ENCODE results near the gene ZMAT3.
"Not testable (repeated sequence)": the region's sequence is repeated elsewhere in the genome, so short reads cannot be mapped to it uniquely, and the experiment has no call there.

The ZMAT3 gene

DNA sequence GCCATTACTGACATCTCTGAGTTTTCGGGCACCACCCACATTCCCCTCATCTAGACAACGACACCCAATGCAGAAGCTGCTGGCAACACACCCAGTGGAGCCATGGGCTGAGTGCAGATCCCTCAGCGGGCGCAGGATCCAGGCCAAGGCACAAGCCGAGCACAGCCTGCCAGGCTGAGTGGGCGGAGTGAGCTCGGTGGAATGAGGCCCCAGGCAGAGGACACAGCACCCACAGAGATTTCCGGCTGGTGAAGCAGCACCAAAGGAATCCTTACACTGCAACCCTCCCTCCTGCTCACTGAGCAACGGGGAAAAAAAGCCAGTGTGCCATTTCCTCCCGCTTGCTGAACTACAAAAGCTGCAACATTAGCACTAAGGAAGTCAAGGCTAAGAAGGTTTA is 34.3 kb downstream of the ZMAT3 start:
- no peak overlapping the region for H3K27ac ChIP-seq (ENCODE audit: low read depth, low read length)

DNA sequence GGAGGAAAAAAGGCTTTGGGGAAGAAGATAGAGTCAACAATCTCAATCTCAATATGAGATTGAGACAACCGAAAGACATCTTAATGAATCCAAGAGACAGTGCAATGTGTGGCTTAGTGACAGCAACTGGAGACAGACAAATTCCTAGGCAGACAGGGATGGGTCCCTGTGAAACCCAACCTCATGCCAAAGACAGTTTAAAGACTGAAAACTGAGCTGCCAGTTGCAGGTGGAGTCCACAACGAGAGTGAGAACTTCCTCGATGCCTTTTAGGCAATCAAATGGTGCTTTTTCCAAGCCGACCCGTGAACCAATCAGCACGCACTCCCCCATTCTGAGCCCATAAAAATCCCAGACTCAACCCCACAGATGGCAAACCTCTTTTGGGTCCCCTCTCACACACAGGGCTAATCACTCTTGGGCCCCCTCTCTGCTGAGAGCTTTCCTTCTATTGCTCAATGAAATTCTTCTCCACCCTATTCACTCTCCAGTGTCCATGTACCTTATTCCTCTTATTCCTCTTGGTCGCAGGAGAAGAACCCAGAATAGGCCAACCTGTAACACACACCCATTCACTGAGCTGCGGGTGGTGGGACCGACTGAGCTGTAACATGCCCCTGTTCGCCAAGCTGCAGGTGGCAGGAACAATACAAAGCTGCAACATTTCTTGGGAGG is 34.8 kb downstream of the ZMAT3 start:
- no peak overlapping the region for H3K4me3 ChIP-seq (ENCODE audit: low read depth, low read length)
- H3K9ac ChIP-seq (ENCODE audit: low read depth, low read length), result no peak overlapping the region
- H3K9me3 ChIP-seq (ENCODE audit: control insufficient read depth, insufficient read depth, low read length), result no peaks in the 10 kb centered on the region
- H3K27ac ChIP-seq (ENCODE audit: low read depth, low read length), result no peak overlapping the region
- no peaks in the 10 kb centered on the region for H3K36me3 ChIP-seq (ENCODE audit: control insufficient read depth, insufficient read depth, low read length)
- no peaks in the 10 kb centered on the region for H3K27me3 ChIP-seq (ENCODE audit: control insufficient read depth, insufficient read depth, low read length)
- no peaks in the 10 kb centered on the region for H3K4me1 ChIP-seq (ENCODE audit: control insufficient read depth, insufficient read depth, low read length)

More for the DNA sequence above, 34.3 kb downstream of the ZMAT3 start:
- H3K36me3 ChIP-seq (ENCODE audit: control insufficient read depth, insufficient read depth, low read length), result no peaks in the 10 kb centered on the region
- H3K4me3 ChIP-seq (ENCODE audit: low read depth, low read length), result no peak overlapping the region
- H3K9me3 ChIP-seq (ENCODE audit: control insufficient read depth, insufficient read depth, low read length), result no peaks in the 10 kb centered on the region
- H3K27me3 ChIP-seq (ENCODE audit: control insufficient read depth, insufficient read depth, low read length), result no peaks in the 10 kb centered on the region
- H3K9ac ChIP-seq (ENCODE audit: low read depth, low read length), result no peak overlapping the region
- no peaks in the 10 kb centered on the region for H3K4me1 ChIP-seq (ENCODE audit: control insufficient read depth, insufficient read depth, low read length)

DNA sequence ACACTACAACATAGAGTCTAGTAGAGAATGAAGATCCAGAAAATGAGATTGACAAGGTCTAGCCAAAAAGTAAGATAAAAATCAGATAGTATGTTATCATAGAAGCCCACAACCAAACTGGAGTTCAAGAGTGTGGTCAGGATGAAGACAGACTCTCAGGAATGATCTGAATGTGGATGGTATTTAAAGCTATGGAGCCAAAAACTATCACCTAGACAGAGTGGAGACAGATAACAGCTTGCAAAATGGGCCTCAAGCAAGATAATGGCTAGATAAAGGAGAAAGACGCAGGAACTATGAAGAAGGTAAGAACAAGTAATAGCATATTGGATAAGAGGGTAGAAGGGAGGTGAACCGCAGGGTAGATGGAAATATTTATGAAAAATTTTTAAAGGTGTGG is 35.4 kb downstream of the ZMAT3 start:
- H3K27me3 ChIP-seq (ENCODE audit: control insufficient read depth, insufficient read depth, low read length), result no peaks in the 10 kb centered on the region
- H3K27ac ChIP-seq (ENCODE audit: low read depth, low read length), result no peak overlapping the region
- H3K36me3 ChIP-seq (ENCODE audit: control insufficient read depth, insufficient read depth, low read length), result no peaks in the 10 kb centered on the region
- H3K4me3 ChIP-seq (ENCODE audit: low read depth, low read length), result no peak overlapping the region
- no peaks in the 10 kb centered on the region; the same call in 1 of the 2 replicates for H3K9me3 ChIP-seq (ENCODE audit: control insufficient read depth, insufficient read depth, low read length)
- no peak overlapping the region for H3K9ac ChIP-seq (ENCODE audit: low read depth, low read length)
- H3K4me1 ChIP-seq (ENCODE audit: control insufficient read depth, insufficient read depth, low read length), result no peaks in the 10 kb centered on the region

DNA sequence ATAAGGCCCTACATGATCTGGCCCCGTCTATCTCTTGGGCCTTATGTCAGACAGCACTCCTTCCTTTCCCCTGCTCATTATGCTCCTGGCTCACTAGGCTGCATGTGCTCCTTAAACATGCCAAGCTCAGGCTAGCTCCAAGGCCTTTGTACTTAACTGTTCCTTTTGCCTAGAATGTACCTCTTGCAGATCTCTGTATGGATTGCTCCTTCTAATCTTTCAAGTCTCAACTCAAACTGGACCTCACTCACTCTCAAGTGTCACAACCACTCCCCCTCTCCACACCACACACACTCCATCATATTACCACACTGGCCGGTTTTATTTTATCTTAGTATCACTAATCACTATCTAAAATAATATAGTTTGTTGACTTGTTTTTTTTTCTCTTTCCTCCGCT is 36.4 kb downstream of the ZMAT3 start:
- H3K9ac ChIP-seq (ENCODE audit: low read depth, low read length), result no peak overlapping the region
- no peak overlapping the region for H3K27ac ChIP-seq (ENCODE audit: low read depth, low read length)
- H3K27me3 ChIP-seq (ENCODE audit: control insufficient read depth, insufficient read depth, low read length), result no peaks in the 10 kb centered on the region
- H3K36me3 ChIP-seq (ENCODE audit: control insufficient read depth, insufficient read depth, low read length), result no peaks in the 10 kb centered on the region
- no peak overlapping the region for H3K4me3 ChIP-seq (ENCODE audit: low read depth, low read length)
- no peaks in the 10 kb centered on the region for H3K4me1 ChIP-seq (ENCODE audit: control insufficient read depth, insufficient read depth, low read length)
- H3K9me3 ChIP-seq (ENCODE audit: control insufficient read depth, insufficient read depth, low read length), result no peaks in the 10 kb centered on the region; the same call in 1 of the 2 replicates

DNA sequence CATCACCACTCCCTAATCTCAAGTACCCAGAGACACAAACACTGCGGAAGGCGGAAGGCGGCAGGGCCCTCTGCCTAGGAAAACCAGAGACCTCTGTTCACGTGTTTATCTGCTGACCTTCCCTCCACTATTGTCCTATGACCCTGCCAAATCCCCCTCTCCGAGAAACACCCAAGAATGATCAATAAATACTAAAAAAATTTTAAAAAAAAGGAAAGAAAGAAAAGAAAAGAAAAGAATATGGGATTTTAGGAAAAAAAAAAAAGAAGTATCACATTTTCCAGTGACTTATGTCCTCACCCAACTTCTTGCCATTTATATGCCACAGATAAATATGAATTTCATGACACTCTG is 38.3 kb downstream of the ZMAT3 start:
- H3K9ac ChIP-seq (ENCODE audit: low read depth, low read length); H3K27ac ChIP-seq (ENCODE audit: low read depth, low read length); H3K36me3 ChIP-seq (ENCODE audit: control insufficient read depth, insufficient read depth, low read length); H3K4me1 ChIP-seq (ENCODE audit: control insufficient read depth, insufficient read depth, low read length); H3K9me3 ChIP-seq (ENCODE audit: control insufficient read depth, insufficient read depth, low read length); H3K4me3 ChIP-seq (ENCODE audit: low read depth, low read length); H3K27me3 ChIP-seq (ENCODE audit: control insufficient read depth, insufficient read depth, low read length): not testable (repeated sequence)

DNA sequence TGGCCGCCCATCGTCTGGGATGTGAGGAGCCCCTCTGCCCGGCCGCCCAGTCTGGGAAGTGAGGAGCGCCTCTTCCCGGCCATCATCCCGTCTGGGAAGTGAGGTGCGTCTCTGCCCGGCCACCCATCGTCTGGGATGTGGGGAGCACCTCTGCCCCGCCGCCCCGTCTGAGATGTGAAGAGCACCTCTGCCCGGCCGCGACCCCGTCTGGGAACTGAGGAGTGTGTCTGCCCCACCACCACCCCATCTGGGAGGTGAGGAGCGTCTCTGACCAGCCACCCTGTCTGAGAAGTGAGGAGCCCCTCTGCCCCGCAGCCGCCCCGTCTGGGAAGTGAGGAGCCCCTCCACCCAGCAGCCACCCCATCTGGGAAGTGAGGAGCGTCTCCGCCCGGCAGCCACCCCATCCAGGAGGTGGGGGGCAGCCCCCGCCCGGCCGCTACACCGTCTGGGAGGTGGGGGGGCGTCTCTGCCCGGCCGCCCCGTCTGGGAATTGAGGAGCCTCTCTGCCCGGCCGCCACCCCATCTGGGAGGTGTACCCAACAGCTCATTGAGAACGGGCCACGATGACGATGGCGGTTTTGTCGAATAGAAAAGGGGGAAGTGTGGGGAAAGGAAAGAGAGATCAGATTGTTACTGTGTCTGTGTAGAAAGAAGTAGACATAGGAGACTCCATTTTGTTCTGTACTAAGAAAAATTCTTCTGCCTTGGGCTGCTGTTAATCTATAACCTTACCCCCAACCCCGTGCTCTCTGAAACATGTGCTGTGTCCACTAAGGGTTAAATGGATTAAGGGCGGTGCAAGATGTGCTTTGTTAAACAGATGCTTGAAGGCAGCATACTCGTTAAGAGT is 38.9 kb downstream of the ZMAT3 start:
- not testable (repeated sequence) for H3K9ac ChIP-seq (ENCODE audit: low read depth, low read length); H3K4me3 ChIP-seq (ENCODE audit: low read depth, low read length); H3K4me1 ChIP-seq (ENCODE audit: control insufficient read depth, insufficient read depth, low read length); H3K36me3 ChIP-seq (ENCODE audit: control insufficient read depth, insufficient read depth, low read length); H3K27me3 ChIP-seq (ENCODE audit: control insufficient read depth, insufficient read depth, low read length); H3K27ac ChIP-seq (ENCODE audit: low read depth, low read length); H3K9me3 ChIP-seq (ENCODE audit: control insufficient read depth, insufficient read depth, low read length)

DNA sequence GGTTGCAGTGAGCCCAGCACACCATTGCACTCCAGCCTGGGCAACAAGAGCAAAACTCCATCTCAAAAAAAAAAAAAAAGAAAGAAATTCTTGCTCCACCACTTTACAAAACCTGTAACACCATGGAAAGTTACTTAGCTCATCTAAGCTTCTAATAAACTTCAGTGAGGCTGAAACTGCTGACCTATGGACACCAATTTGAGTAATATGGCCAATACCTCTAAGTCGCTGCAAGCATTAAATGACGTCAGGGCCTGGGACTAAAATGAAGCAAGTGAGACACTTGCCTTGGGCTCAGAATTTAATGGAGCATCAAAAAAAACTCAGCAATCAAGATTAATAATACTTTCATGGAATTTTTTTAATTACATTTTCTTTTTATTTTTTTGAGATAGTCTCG is 42.5 kb downstream of the ZMAT3 start:
- H3K9ac ChIP-seq (ENCODE audit: low read depth, low read length), result no peak overlapping the region
- no peaks in the 10 kb centered on the region for H3K36me3 ChIP-seq (ENCODE audit: control insufficient read depth, insufficient read depth, low read length)
- no peaks in the 10 kb centered on the region; the same call in 1 of the 2 replicates for H3K4me1 ChIP-seq (ENCODE audit: control insufficient read depth, insufficient read depth, low read length)
- no peak overlapping the region for H3K4me3 ChIP-seq (ENCODE audit: low read depth, low read length)
- H3K9me3 ChIP-seq (ENCODE audit: control insufficient read depth, insufficient read depth, low read length), result no peaks in the 10 kb centered on the region; the same call in 1 of the 2 replicates
- no peak overlapping the region for H3K27ac ChIP-seq (ENCODE audit: low read depth, low read length)
- no peaks in the 10 kb centered on the region for H3K27me3 ChIP-seq (ENCODE audit: control insufficient read depth, insufficient read depth, low read length)

DNA sequence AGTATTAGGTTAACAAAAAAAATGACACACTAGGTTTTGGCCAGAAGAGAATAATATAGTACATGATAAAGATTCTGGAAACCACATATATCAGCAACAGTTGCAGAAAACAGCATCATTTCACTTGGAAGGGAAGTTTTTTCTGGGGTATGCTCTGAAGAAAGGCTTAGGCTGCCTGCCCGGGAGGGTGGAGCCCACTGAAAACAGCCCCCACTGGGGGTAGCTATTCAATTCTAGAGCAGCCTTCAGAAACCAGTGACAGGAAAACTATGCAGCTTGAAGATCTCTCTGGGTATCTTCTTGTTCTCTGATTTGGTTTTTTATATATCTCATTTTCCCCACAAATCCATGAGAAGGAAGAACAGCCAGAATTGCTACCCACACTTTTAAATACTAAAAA is 43.2 kb downstream of the ZMAT3 start:
- H3K27me3 ChIP-seq (ENCODE audit: control insufficient read depth, insufficient read depth, low read length), result no peaks in the 10 kb centered on the region
- no peaks in the 10 kb centered on the region for H3K36me3 ChIP-seq (ENCODE audit: control insufficient read depth, insufficient read depth, low read length)
- H3K9me3 ChIP-seq (ENCODE audit: control insufficient read depth, insufficient read depth, low read length), result no peaks in the 10 kb centered on the region; the same call in 1 of the 2 replicates
- no peaks in the 10 kb centered on the region; the same call in 1 of the 2 replicates for H3K4me1 ChIP-seq (ENCODE audit: control insufficient read depth, insufficient read depth, low read length)
- H3K27ac ChIP-seq (ENCODE audit: low read depth, low read length), result no peak overlapping the region
- H3K9ac ChIP-seq (ENCODE audit: low read depth, low read length), result no peak overlapping the region
- H3K4me3 ChIP-seq (ENCODE audit: low read depth, low read length), result no peak overlapping the region

DNA sequence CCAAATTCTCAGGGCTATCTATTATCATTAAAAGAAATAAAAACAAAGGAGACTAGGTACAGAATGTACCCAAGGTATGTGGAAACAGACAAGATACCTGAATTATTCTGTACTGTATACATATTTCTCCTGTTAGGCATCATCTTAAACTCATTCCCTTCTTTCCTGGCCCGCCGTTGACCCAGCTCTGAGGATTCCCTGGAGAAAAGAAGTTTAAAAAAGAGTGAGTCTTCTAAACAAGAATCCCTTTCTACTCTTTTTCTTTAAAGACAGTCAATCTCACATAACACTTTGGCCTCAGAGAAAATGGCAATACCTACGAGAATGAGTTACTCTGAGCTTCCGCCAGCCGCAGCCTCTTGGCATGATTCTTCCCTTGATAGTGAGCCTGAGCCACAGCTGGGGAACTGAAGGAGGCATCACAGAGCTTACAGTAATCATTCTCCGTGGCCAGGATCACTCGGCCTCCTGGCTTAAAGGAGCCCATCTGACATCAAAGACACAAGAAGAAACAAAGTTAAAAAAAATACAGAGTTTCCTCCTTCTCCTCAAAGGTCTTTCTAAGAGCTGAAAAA is 44.2 kb downstream of the ZMAT3 start:
- Histone ChIP-seq H3K27me3 (ENCODE audit: control insufficient read depth, insufficient read depth, low read length) (no peaks in the 10 kb centered on the region), H3K36me3 (ENCODE audit: control insufficient read depth, insufficient read depth, low read length) (no peaks in the 10 kb centered on the region), H3K4me1 (ENCODE audit: control insufficient read depth, insufficient read depth, low read length) (no peaks in the 10 kb centered on the region; the same call in 1 of the 2 replicates), H3K9ac (ENCODE audit: low read depth, low read length) (no peak overlapping the region), H3K27ac (ENCODE audit: low read depth, low read length) (no peak overlapping the region), H3K4me3 (ENCODE audit: low read depth, low read length) (no peak overlapping the region), H3K9me3 (ENCODE audit: control insufficient read depth, insufficient read depth, low read length) (no peaks in the 10 kb centered on the region; the same call in 1 of the 2 replicates)

DNA sequence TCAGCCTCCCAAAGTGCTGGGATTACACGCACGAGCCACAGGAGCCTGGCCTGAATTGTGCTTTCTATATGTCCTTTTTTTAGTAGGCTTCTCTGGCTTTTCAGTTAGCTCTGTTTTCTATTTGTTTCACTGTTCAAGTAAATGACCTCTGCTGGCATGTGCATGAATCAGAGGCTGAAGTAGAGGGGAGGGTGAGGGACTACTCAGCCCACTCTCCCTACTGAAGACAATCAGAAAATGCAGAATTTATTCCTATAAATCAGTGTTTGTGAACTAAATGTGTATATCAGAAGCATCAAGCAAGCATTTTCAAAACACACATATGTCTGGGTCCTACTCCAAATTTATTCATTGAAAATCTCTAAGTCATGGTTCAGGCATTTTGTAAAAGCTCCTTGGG is 45.0 kb downstream of the ZMAT3 start:
- H3K4me3 ChIP-seq (ENCODE audit: low read depth, low read length), result no peak overlapping the region
- H3K27ac ChIP-seq (ENCODE audit: low read depth, low read length), result no peak overlapping the region
- H3K9ac ChIP-seq (ENCODE audit: low read depth, low read length), result no peak overlapping the region
- H3K4me1 ChIP-seq (ENCODE audit: control insufficient read depth, insufficient read depth, low read length), result no peaks in the 10 kb centered on the region; the same call in 1 of the 2 replicates
- no peaks in the 10 kb centered on the region for H3K36me3 ChIP-seq (ENCODE audit: control insufficient read depth, insufficient read depth, low read length)
- H3K27me3 ChIP-seq (ENCODE audit: control insufficient read depth, insufficient read depth, low read length), result no peaks in the 10 kb centered on the region
- no peaks in the 10 kb centered on the region; the same call in 1 of the 2 replicates for H3K9me3 ChIP-seq (ENCODE audit: control insufficient read depth, insufficient read depth, low read length)
